Panc1 (cell line): ENCODE measurements around the gene CFAP251. TPM values are rescaled to one million over a fixed set of nuclear protein-coding genes. Genes with fewer than 3 reads are reported as not detected.

Experiments used
- total RNA-seq: library from RNA; stranded (reverse); gene quantifications from one replicate; pipeline ENCODE4 v1.2.1, GENCODE V29; 2021; ENCODE audit not compliant: unreplicated experiment

Gene CFAP251
- total RNA-seq, 1 experiment from 2014 or later = 4.2 TPM

Other genes with a start within 250 kb of the CFAP251 start
- gene MORN3, start 248.9 kb upstream of the CFAP251 start, total RNA-seq = 0.72 TPM
- gene TMEM120B, start 205.8 kb upstream of the CFAP251 start, total RNA-seq = 22.3 TPM
- 71.8 TPM for gene RHOF, start 124.9 kb upstream of the CFAP251 start, total RNA-seq
- 31.2 TPM for gene SETD1B, start 114.6 kb upstream of the CFAP251 start, total RNA-seq
- gene HPD, start 59.7 kb upstream of the CFAP251 start, total RNA-seq = 0.51 TPM
- 62.7 TPM for gene PSMD9, start 29.8 kb upstream of the CFAP251 start, total RNA-seq
- 14.5 TPM for gene BCL7A, start 103.3 kb downstream of the CFAP251 start, total RNA-seq
- 124 TPM for gene MLXIP, start 160.2 kb downstream of the CFAP251 start, total RNA-seq